GM06990 (cell line): Measurements from ENCODE around the gene MON2.

Source experiments
- DNase-seq: peaks from one replicate; pipeline ENCODE4 v3.0.0-alpha.2; 2011; ENCODE audit not compliant: insufficient read length; ENCODE audit errors: extremely low read depth
- H3K27me3 ChIP-seq: replicated peaks from 2 replicates; pipeline ENCODE4 v1.6.0; 2011; ENCODE audit warnings: low read length; ENCODE audit not compliant: control insufficient read depth, insufficient read depth
- H3K36me3 ChIP-seq: 2 replicates; pipeline ENCODE4 v1.5.1; 2011; ENCODE audit warnings: low read length; ENCODE audit not compliant: control insufficient read depth, insufficient read depth
- H3K4me3 ChIP-seq: replicated peaks from 2 replicates; pipeline ENCODE4 v1.5.1; 2011; ENCODE audit warnings: low read depth, mild to moderate bottlenecking, control low read depth, low read length
- CTCF ChIP-seq: IDR thresholded peaks from 2 replicates; pipeline ENCODE4 v1.5.1; 2011; ENCODE audit warnings: low read length, control low read depth, mild to moderate bottlenecking, inconsistent platforms; ENCODE audit not compliant: insufficient read depth, poor library complexity, severe bottlenecking

The MON2 gene

GRCh38 chr12:62519043-62519442 is 52.4 kb downstream of the MON2 start:
- Histone ChIP-seq H3K4me3 (no peak overlapping the region), H3K27me3 (no peaks in the 10 kb centered on the region), H3K36me3 (peaks cover 2% of the 10 kb centered on the region; the same call in 1 of the 2 replicates)
- TF ChIP-seq CTCF: no peak
- DNase-seq: no peak

- peaks cover 2% of the 10 kb centered on the region; the same call in 1 of the 2 replicates for H3K36me3 ChIP-seq
- no peak for DNase-seq
- H3K27me3 ChIP-seq: no peaks in the 10 kb centered on the region
- TF ChIP-seq CTCF: no peak
- H3K4me3 ChIP-seq: no peak overlapping the region
Observed at GRCh38 chr12:62520361-62520760, 53.7 kb downstream of the MON2 start.

- Histone ChIP-seq H3K27me3 (no peaks in the 10 kb centered on the region), H3K36me3 (peaks cover 2% of the 10 kb centered on the region; the same call in 1 of the 2 replicates), H3K4me3 (no peak overlapping the region)
- peak; percentile 23 for TF ChIP-seq CTCF
- DNase-seq: no peak
Observed at GRCh38 chr12:62522984-62523383, 56.4 kb downstream of the MON2 start.

GRCh38 chr12:62523619-62524018 is 57.0 kb downstream of the MON2 start:
- Histone ChIP-seq H3K36me3 (peaks cover 2% of the 10 kb centered on the region; the same call in 1 of the 2 replicates), H3K4me3 (no peak overlapping the region)

GRCh38 chr12:62525271-62525670 is 58.6 kb downstream of the MON2 start:
- no peaks in the 10 kb centered on the region for H3K27me3 ChIP-seq
- H3K36me3 ChIP-seq: no peaks in the 10 kb centered on the region
- H3K4me3 ChIP-seq: no peak overlapping the region
- TF ChIP-seq CTCF: no peak
- no peak for DNase-seq

More at GRCh38 chr12:62523619-62524018, 57.0 kb downstream of the MON2 start:
- no peak for TF ChIP-seq CTCF
- DNase-seq: no peak
- no peaks in the 10 kb centered on the region for H3K27me3 ChIP-seq

GRCh38 chr12:62530596-62530995 is 64.0 kb downstream of the MON2 start:
- peaks cover 3% of the 10 kb centered on the region for H3K36me3 ChIP-seq
- H3K27me3 ChIP-seq: no peaks in the 10 kb centered on the region
- no peak for TF ChIP-seq CTCF
- no peak for DNase-seq
- H3K4me3 ChIP-seq: no peak overlapping the region
